Peyer's patch (tissue), 4 donors: Measurements from ENCODE around the gene KRTAP9-6.

Experiments used
- CTCF ChIP-seq, 6 experiments: fragments of 450-650 bp in 4 of 6; fragments of 200-600 bp in 2 of 6; sonication (generic) in 1 of 6; IDR thresholded peaks; one replicate each; pipeline ENCODE4 v1.5.1; 2017 to 2019; ENCODE audit warnings: antibody characterized with exemption in 6 of 6, mild to moderate bottlenecking in 3 of 6, moderate library complexity in 1 of 6
- POLR2A ChIP-seq, 2 donors: fragments of 450-650 bp; IDR thresholded peaks; one replicate each; pipeline ENCODE4 v1.5.1; 2017; ENCODE audit warnings: antibody characterized with exemption in 2 of 2, mild to moderate bottlenecking in 2 of 2, moderate library complexity in 2 of 2

GRCh38 chr17:41258406-41258805 lies 6.8 kb upstream of the KRTAP9-6 start:
- TF ChIP-seq POLR2A (IDR thresholded peaks at IDR 0.05), result no peak
- no peak for TF ChIP-seq CTCF (IDR thresholded peaks at IDR 0.05)
